Heart right ventricle (tissue), 16 donors: Measurements from ENCODE around the gene SMARCA2. TPM values are rescaled to one million over a fixed set of nuclear protein-coding genes. Genes with fewer than 3 reads are reported as not detected.

Source experiments
- ATAC-seq, 8 donors: fragments of 200-7000 bp; cut with Tn5 transposase; one replicate each; pipeline ENCODE4 v1.9.1; 2020; ENCODE audit warnings: mild to moderate bottlenecking in 8 of 8, moderate library complexity in 8 of 8, moderate number of reproducible peaks in 1 of 8
- DNase-seq, 2 donors: peaks; one replicate each; pipeline ENCODE4 v3.0.0-alpha.2; 2020
- H3K27ac ChIP-seq, 10 donors: fragments of 200-600 bp; sonication (generic) in 2 of 10; one replicate each; pipeline versions ENCODE4 v1.5.0 to v1.8.0; 2020 to 2022; ENCODE audit warnings: mild to moderate bottlenecking in 3 of 10
- H3K27me3 ChIP-seq, 7 donors: fragments of 200-600 bp; one replicate each; pipeline ENCODE4 v1.8.0; 2021 to 2022; ENCODE audit warnings: mild to moderate bottlenecking in 2 of 7
- H3K36me3 ChIP-seq, 9 donors: fragments of 200-600 bp; sonication (generic) in 1 of 9; one replicate each; pipeline versions ENCODE4 v1.5.0 to v1.8.0; 2020 to 2022; ENCODE audit warnings: mild to moderate bottlenecking in 2 of 9
- H3K4me1 ChIP-seq, 9 donors: fragments of 200-600 bp; sonication (generic) in 1 of 9; one replicate each; pipeline versions ENCODE4 v1.5.0 to v1.8.0; 2020 to 2022; ENCODE audit warnings: mild to moderate bottlenecking in 4 of 9
- H3K4me3 ChIP-seq, 10 donors: fragments of 200-600 bp; sonication (generic) in 2 of 10; one replicate each; pipeline versions ENCODE4 v1.5.0 to v1.8.0; 2020 to 2022; ENCODE audit warnings: mild to moderate bottlenecking in 7 of 10, moderate library complexity in 2 of 10
- H3K9me3 ChIP-seq, 11 donors: fragments of 200-600 bp in 10 of 11; sonication (generic) in 2 of 11; one replicate each; pipeline versions ENCODE4 v1.5.0 to v1.8.0; 2013 to 2022; ENCODE audit warnings: mild to moderate bottlenecking in 2 of 11, control low read depth in 1 of 11, moderate library complexity in 1 of 11
- WGBS, 2 donors: extraction: QIAGEN DNeasy Blood & Tissue Kit; methylation state at CpG; one replicate each; pipeline ENCODE4 v1.1.7; 2013; ENCODE audit warnings: inconsistent platforms in 1 of 2; 5-methylcytosine and 5-hydroxymethylcytosine counted together
- intact Hi-C, 10 donors: fragments of 100-400 bp; cut with DNase I; formaldehyde crosslinking; loops; one replicate each; pipeline versions ENCODE4 v1.11.1 to v1.14.2; 2022
- polyA plus RNA-seq, 2 donors: library from polyadenylated mRNA; stranded (reverse); fragments of 200-250 nt; gene quantifications; one replicate each; pipeline ENCODE4 v1.2.3, GENCODE V29; 2013
- total RNA-seq, 10 donors: library from RNA; stranded (reverse); fragmentation: NEBNext Ultra II Directional in 3 of 10; extraction: Animal tissue kit (Norgen Biotek cat#: 25700) in 3 of 10; gene quantifications; one replicate each; pipeline versions ENCODE4 v1.2.1 to v1.2.4, GENCODE V29; 2021 to 2023
- TF ChIP-seq, protein P1 (sequence below), 9 donors: fragments of 200-600 bp; sonication (generic) in 2 of 9; IDR thresholded peaks; one replicate each; pipeline versions ENCODE4 v1.5.0 to v1.8.0; 2021 to 2022; ENCODE audit warnings: antibody characterized with exemption in 9 of 9, mild to moderate bottlenecking in 5 of 9, moderate library complexity in 1 of 9
- donor health status: Arrhythmogenic right ventricular cardiomyopathy.
- donor health status: ischemic (EF 13 %, LVEDD 7.1; RV severe dilation, severe dysfunction).
- donor health status: healthy with polysubstance abuse.
- donor health status: DM: no; HTN: yes; CAD: no.
- donor health status: DM: no; HTN: no; CAD: no.
- donor health status: ischemic (EF 25% LVEDD 6.9; RV normal size, moderate dysfunction).
- donor health status: ischemic (EF 25% LVEDD 5.7; RV mildly dilated, moderate dysfunction).
- donor health status: healthy.
- donor health status: DM: yes; HTN: yes; CAD: no.
- donor health status: Ischemic cardiomyopathy.
- donor health status: ischemic (EF 35%, LVEDD 5.7; RV mildly dilated, moderate dysfunction).
- donor health status: nonischemic (EF 11% LVEDD 7.7; RV severe dilation, severe dysfunction).
- donor health status: DM: yes; HTN: yes; CAD: no.
- donor health status: PGD.
- donor health status: ischemic (EF 29% LVEDD 5.4; RV normal size, mild dysfunction).
- donor health status: nonischemic (EF 23%, LVEDD 6.1; RV moderate dilation, normal function).

The SMARCA2 gene
- total and polyA plus RNA-seq, 12 donors, result 26.5 to 140 (median 105) TPM

DNA sequence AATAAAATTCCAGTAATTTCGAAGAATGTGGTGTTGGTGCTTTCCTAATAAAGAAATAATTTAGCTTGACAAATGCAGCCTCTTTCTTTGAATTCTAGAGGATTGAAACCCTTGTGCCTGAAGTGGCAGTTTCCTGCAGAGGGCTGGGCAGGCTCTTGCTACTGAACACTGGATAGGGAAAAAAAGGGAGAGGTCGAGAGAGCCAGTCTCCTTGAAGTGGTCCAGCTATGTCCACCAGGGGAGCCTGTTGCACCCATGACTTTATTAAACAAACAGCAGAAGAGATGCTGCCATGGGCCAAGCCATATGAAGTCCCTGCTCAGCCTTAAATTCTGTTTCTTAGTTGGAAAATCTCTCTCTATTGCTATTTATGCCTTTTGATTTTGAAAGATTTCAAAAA, 178.4 kb downstream of the SMARCA2 start:
- intact Hi-C loops, result no loop called here
- Histone ChIP-seq H3K4me3 (no peak overlapping the region), H3K9me3 (no peaks in the 10 kb centered on the region), H3K4me1 (no peaks in the 10 kb centered on the region), H3K27ac (no peak overlapping the region), H3K36me3 (peaks cover 0 to 96% (median 35%) of the 10 kb centered on the region in 9 donors), H3K27me3 (no peaks in the 10 kb centered on the region)
- TF ChIP-seq, protein P1, sequence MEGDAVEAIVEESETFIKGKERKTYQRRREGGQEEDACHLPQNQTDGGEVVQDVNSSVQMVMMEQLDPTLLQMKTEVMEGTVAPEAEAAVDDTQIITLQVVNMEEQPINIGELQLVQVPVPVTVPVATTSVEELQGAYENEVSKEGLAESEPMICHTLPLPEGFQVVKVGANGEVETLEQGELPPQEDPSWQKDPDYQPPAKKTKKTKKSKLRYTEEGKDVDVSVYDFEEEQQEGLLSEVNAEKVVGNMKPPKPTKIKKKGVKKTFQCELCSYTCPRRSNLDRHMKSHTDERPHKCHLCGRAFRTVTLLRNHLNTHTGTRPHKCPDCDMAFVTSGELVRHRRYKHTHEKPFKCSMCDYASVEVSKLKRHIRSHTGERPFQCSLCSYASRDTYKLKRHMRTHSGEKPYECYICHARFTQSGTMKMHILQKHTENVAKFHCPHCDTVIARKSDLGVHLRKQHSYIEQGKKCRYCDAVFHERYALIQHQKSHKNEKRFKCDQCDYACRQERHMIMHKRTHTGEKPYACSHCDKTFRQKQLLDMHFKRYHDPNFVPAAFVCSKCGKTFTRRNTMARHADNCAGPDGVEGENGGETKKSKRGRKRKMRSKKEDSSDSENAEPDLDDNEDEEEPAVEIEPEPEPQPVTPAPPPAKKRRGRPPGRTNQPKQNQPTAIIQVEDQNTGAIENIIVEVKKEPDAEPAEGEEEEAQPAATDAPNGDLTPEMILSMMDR (IDR thresholded peaks at IDR 0.05), result peak in 1 of 9 donors; percentile 9
- 87 to 92% methylated on average over 2 of the region's 2 CpGs for WGBS, 2 donors
- no peak for ATAC-seq
- DNase-seq, result no peak

DNA sequence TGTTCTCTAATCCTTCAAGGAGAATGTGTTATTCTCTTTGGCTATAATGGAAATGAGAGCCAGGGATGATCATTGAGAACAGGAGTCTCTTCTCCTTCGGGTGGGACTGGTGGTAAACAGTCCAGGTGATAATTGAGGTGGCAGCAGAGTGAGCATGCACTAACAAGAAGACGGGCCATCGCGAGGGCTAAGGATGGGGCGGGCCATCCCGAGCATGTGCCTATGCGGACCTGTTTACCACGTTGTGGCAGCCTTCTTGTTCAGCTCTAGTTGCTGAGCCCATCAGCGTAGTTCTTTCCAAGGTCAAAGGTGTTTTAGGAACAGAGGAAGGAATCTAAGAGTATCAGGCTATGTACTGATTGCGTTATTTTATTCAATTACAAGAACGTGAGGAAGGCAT, 180.1 kb downstream of the SMARCA2 start:
- Histone ChIP-seq H3K4me1 (no peaks in the 10 kb centered on the region), H3K36me3 (peaks cover 0 to 92% (median 35%) of the 10 kb centered on the region in 9 donors), H3K4me3 (no peak overlapping the region), H3K9me3 (peaks cover 0 to 2% (median 0%) of the 10 kb centered on the region in 11 donors), H3K27me3 (no peaks in the 10 kb centered on the region), H3K27ac (no peak overlapping the region)
- ATAC-seq (no peak), DNase-seq (no peak)
- TF ChIP-seq, protein P1 (IDR thresholded peaks at IDR 0.05), result no peak
- intact Hi-C loops, result no loop called here
- 85 to 87% methylated on average over 11 of the region's 11 CpGs for WGBS, 2 donors

DNA sequence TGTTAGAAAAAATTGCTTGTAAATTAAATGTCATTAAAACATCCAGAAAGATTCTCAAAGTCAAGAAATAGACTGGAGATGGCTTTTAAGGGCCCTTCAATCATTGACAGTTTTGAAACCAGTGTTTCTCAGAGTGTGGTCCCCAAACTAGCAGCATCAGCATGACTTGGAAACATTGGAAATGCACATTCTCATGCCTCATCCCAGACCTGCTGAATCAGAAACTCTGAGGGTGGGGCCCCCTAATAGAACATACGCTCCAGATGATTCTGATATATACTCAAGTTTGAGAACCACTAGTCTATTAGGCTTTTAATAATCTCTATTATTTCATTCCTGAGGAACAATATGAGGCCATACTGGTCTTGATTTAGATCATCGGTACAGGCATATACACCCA, 181.6 kb downstream of the SMARCA2 start:
- TF ChIP-seq, protein P1 (IDR thresholded peaks at IDR 0.05), result no peak
- DNase-seq (no peak), ATAC-seq (no peak)
- no peaks in the 10 kb centered on the region for H3K4me1 ChIP-seq
- peaks cover 0 to 12% (median 0%) of the 10 kb centered on the region in 11 donors for H3K9me3 ChIP-seq
- 92 to 95% methylated on average over 2 of the region's 2 CpGs for WGBS, 2 donors
- no peaks in the 10 kb centered on the region for H3K27me3 ChIP-seq
- H3K36me3 ChIP-seq, result peaks cover 0 to 77% (median 22%) of the 10 kb centered on the region in 9 donors
- intact Hi-C loops, result no loop called here
- no peak overlapping the region for H3K27ac ChIP-seq
- no peak overlapping the region for H3K4me3 ChIP-seq

DNA sequence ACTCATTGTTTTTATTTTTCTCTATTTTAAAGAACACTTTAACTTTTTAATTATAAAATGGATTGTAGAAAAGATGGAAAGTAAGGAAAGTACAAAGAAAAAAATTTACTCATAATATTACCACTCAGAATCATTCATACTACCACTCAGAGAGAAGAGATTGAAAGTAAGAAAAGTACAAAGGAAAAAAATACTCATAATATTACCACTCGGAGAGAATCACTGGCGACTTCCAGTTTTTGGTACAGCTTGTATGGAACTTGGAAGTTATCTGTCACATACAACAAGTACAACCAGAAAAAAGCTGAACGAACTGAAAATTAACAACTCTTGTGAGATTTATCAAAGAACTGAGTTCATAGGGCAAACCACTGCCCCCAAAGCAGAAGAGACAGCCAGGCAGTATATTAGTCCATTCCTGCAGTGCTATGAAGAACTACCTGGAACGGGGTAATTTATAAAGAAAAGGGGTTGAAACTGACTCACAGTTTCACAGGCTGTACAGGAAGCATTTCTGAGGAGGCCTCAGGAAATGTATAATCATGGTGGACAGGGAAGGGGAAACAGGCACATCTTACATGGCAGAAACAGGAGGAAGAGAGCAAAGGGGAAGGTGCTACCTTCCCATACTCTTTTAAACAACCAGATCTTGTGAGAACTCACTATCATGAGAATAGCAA, 183.9 kb downstream of the SMARCA2 start:
- no peaks in the 10 kb centered on the region for H3K27me3 ChIP-seq
- peaks cover 0 to 19% (median 0%) of the 10 kb centered on the region in 11 donors for H3K9me3 ChIP-seq
- H3K27ac ChIP-seq, result no peak overlapping the region
- no peaks in the 10 kb centered on the region for H3K4me1 ChIP-seq
- WGBS, 2 donors, result 95 to 96% methylated on average over 4 of the region's 4 CpGs
- peaks cover 0 to 54% (median 7%) of the 10 kb centered on the region in 9 donors for H3K36me3 ChIP-seq
- TF ChIP-seq, protein P1 (IDR thresholded peaks at IDR 0.05), result no peak
- no peak overlapping the region for H3K4me3 ChIP-seq
- intact Hi-C loops, result no loop called here
- no peak for DNase-seq
- no peak for ATAC-seq
